Measurements from ENCODE around the gene SH3GL3.

DNA sequence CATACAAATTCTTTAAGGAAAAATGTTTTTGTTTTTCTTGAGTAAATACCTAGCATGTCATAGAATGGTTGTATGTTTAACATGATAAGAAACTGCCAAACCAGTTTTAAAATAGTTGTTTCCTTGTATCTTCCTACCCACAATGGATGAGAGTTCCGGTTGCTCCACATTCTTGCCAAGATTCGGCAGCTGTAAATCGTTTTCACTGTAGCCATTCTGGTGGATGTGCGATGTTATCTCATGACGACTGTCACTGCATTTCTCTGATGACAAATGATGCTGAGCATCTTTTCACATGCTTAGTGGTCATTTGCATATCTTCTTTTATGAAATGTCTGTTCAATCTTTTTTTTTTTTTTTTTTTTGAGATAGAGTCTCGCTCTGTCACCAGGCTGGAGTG is 36.6 kb upstream of the SH3GL3 start:
- TF ChIP-seq CHD2 (IDR thresholded peaks at IDR 0.05; ENCODE audit: low read length) (no peak), BCL11A (IDR thresholded peaks at IDR 0.05; ENCODE audit: low read depth in 2 of 2, low read length in 2 of 2) (no peak), GABPA (IDR thresholded peaks at IDR 0.05; ENCODE audit: borderline replicate concordance, insufficient read depth, low read length) (no peak), POU5F1 (IDR thresholded peaks at IDR 0.05; ENCODE audit: low read depth, low read length) (no peak), JUN (IDR thresholded peaks at IDR 0.05; ENCODE audit: low read depth, low read length) (no peak), RAD21 (IDR thresholded peaks at IDR 0.05 in 1 of 2, conservative IDR thresholded peaks at IDR 0.05 in 1 of 2; ENCODE audit: low read depth in 2 of 2, low read length in 2 of 2) (no peak), CEBPB (IDR thresholded peaks at IDR 0.05; ENCODE audit: low read depth, low read length) (no peak), EGR1 (IDR thresholded peaks at IDR 0.05; ENCODE audit: borderline replicate concordance, low read depth, low read length) (no peak)
- TF ChIP-seq, protein P1, sequence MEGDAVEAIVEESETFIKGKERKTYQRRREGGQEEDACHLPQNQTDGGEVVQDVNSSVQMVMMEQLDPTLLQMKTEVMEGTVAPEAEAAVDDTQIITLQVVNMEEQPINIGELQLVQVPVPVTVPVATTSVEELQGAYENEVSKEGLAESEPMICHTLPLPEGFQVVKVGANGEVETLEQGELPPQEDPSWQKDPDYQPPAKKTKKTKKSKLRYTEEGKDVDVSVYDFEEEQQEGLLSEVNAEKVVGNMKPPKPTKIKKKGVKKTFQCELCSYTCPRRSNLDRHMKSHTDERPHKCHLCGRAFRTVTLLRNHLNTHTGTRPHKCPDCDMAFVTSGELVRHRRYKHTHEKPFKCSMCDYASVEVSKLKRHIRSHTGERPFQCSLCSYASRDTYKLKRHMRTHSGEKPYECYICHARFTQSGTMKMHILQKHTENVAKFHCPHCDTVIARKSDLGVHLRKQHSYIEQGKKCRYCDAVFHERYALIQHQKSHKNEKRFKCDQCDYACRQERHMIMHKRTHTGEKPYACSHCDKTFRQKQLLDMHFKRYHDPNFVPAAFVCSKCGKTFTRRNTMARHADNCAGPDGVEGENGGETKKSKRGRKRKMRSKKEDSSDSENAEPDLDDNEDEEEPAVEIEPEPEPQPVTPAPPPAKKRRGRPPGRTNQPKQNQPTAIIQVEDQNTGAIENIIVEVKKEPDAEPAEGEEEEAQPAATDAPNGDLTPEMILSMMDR (IDR thresholded peaks at IDR 0.05; ENCODE audit: control extremely low read depth in 1 of 3, insufficient read depth in 1 of 3, low read depth in 1 of 3, low read length in 3 of 3), result no peak

Data from H1 (cell line).